Right lobe of liver (tissue), 6 donors: Measurements from ENCODE around the gene SURF6. TPM values are rescaled to one million over a fixed set of nuclear protein-coding genes. Genes with fewer than 3 reads are reported as not detected.

ENCODE experiments used
- ATAC-seq, 4 donors: fragments of 200-7000 bp; cut with Tn5 transposase; one replicate each; pipeline ENCODE4 v1.9.1; 2020; ENCODE audit warnings: mild to moderate bottlenecking in 4 of 4, moderate library complexity in 4 of 4
- DNase-seq, 3 donors: peaks; one replicate each; pipeline ENCODE4 v3.0.0-alpha.2; 2020
- H3K27ac ChIP-seq, 3 donors: fragments of 200-600 bp; one replicate each; pipeline ENCODE4 v1.8.0; 2022
- H3K27me3 ChIP-seq, 2 donors: fragments of 200-600 bp; one replicate each; pipeline ENCODE4 v1.8.0; 2022
- H3K36me3 ChIP-seq, 4 donors: fragments of 200-600 bp; sonication (generic) in 1 of 4; one replicate each; pipeline versions ENCODE4 v1.5.1 to v1.8.0; 2017 to 2022; ENCODE audit warnings: control low read depth in 1 of 4
- H3K4me1 ChIP-seq, 4 donors: fragments of 200-600 bp; sonication (generic) in 1 of 4; one replicate each; pipeline versions ENCODE4 v1.5.1 to v1.8.0; 2017 to 2022; ENCODE audit warnings: control low read depth in 1 of 4
- H3K4me3 ChIP-seq, 3 donors: fragments of 200-600 bp; one replicate each; pipeline ENCODE4 v1.8.0; 2022
- H3K9me3 ChIP-seq, 4 donors: fragments of 200-600 bp; sonication (generic) in 1 of 4; one replicate each; pipeline versions ENCODE4 v1.5.1 to v1.8.0; 2017 to 2022; ENCODE audit warnings: control low read depth in 1 of 4
- CTCF ChIP-seq, 4 donors: fragments of 200-600 bp in 3 of 4; fragments of 450-650 bp in 1 of 4; IDR thresholded peaks; one replicate each; pipeline versions ENCODE4 v1.5.1 to v1.8.0; 2016 to 2022; ENCODE audit warnings: antibody characterized with exemption in 4 of 4, mild to moderate bottlenecking in 2 of 4
- POLR2A ChIP-seq: fragments of 450-650 bp; IDR thresholded peaks from one replicate; pipeline ENCODE4 v1.6.1; 2017; ENCODE audit warnings: antibody characterized with exemption, mild to moderate bottlenecking
- WGBS: methylation state at CpG from one replicate; pipeline ENCODE4 v1.1.6; 2018; ENCODE audit warnings: low coverage, low lambda C conversion rate; ENCODE audit not compliant: insufficient coverage; ENCODE audit errors: missing lambda C conversion rate; 5-methylcytosine and 5-hydroxymethylcytosine counted together
- intact Hi-C, 2 donors: fragments of 100-400 bp; cut with DNase I; formaldehyde crosslinking; loops; one replicate each; pipeline versions ENCODE4 v1.11.2 to v1.14.1; 2022
- total RNA-seq, 6 experiments: library from RNA; depleted of rRNA in 2 of 6; stranded (reverse); fragments of >200 nt in 2 of 6; fragmentation: NEBNext Ultra II Directional in 3 of 6; extraction: Animal tissue kit (Norgen Biotek cat#: 25700) in 3 of 6; gene quantifications; one replicate each; pipeline versions ENCODE4 v1.1.0 to v1.2.4, GENCODE V29; 2016 to 2023
- donor health status: DM: no; HTN: yes; CAD: no.
- donor health status: DM: no; HTN: no; CAD: no.
- donor health status: DM: no; HTN: no; CAD: no.
- donor health status: DM: no; HTN: yes; CAD: no.
- donor health status: DM: no; HTN: yes; CAD: no.

SURF6 gene
- total RNA-seq, 6 experiments from 2014 or later: 5.8 to 8.8 (median 7.6) TPM

- 79% methylated on average over 4 of the region's 4 CpGs for whole genome bisulfite sequencing
- H3K4me3 ChIP-seq: no peak overlapping the region
- H3K27ac ChIP-seq: no peak overlapping the region
- TF ChIP-seq POLR2A (no peak), CTCF (IDR thresholded peaks at IDR 0.05) (no peak)
- H3K36me3 ChIP-seq: no peaks in the 10 kb centered on the region
- ATAC-seq (no peak), DNase-seq (no peak)
- H3K27me3 ChIP-seq: no peaks in the 10 kb centered on the region
- no peaks in the 10 kb centered on the region for H3K9me3 ChIP-seq
- intact Hi-C loops: loop anchor here in 1 of 2 donors (10.0 kb wide), 1 partner anchor 48 kb away; the partner anchor contains the start of gene SURF6
- H3K4me1 ChIP-seq: no peaks in the 10 kb centered on the region
Measured at GRCh38 chr9:133382507-133383141, 46.6 kb upstream of the SURF6 start.

- intact Hi-C loops: loop anchor here in 1 of 2 donors (10.0 kb wide), 1 partner anchor 46 kb away; the partner anchor contains the start of gene SURF6
- Histone ChIP-seq H3K27ac (no peak overlapping the region), H3K36me3 (no peaks in the 10 kb centered on the region), H3K9me3 (no peaks in the 10 kb centered on the region), H3K4me1 (peaks cover 0 to 6% (median 0%) of the 10 kb centered on the region in 4 donors), H3K27me3 (no peaks in the 10 kb centered on the region), H3K4me3 (no peak overlapping the region)
- ATAC-seq (no peak), DNase-seq (no peak)
- 88% methylated on average over 3 of the region's 4 CpGs for WGBS
- no peak for TF ChIP-seq POLR2A
Measured at GRCh38 chr9:133380734-133381133, 44.7 kb upstream of the SURF6 start.

- no peaks in the 10 kb centered on the region for H3K36me3 ChIP-seq
- intact Hi-C loops: loop anchor here in 1 of 2 donors (10.0 kb wide), 1 partner anchor 45 kb away; the partner anchor contains the start of gene SURF6
- DNase-seq (no peak), ATAC-seq (no peak)
- WGBS: 95% methylated on average over 5 of the region's 14 CpGs
- H3K27me3 ChIP-seq: no peaks in the 10 kb centered on the region
- H3K9me3 ChIP-seq: no peaks in the 10 kb centered on the region
- no peak overlapping the region for H3K4me3 ChIP-seq
- TF ChIP-seq POLR2A (no peak), CTCF (IDR thresholded peaks at IDR 0.05) (no peak)
- H3K4me1 ChIP-seq: peaks cover 0 to 7% (median under 1%) of the 10 kb centered on the region in 4 donors
- no peak overlapping the region for H3K27ac ChIP-seq
Measured at GRCh38 chr9:133379153-133380086, 43.4 kb upstream of the SURF6 start.

GRCh38 chr9:133378408-133378962 lies 42.5 kb upstream of the SURF6 start:
- TF ChIP-seq CTCF (IDR thresholded peaks at IDR 0.05): no peak
- TF ChIP-seq POLR2A: no peak
- Histone ChIP-seq H3K4me1 (peaks cover 0 to 16% (median 5%) of the 10 kb centered on the region in 4 donors), H3K27me3 (no peaks in the 10 kb centered on the region), H3K4me3 (no peak overlapping the region), H3K36me3 (peaks cover 0 to 3% (median 0%) of the 10 kb centered on the region in 4 donors), H3K27ac (no peak overlapping the region), H3K9me3 (no peaks in the 10 kb centered on the region)
- DNase-seq (no peak), ATAC-seq (no peak)
- intact Hi-C loops: no loop called here
- WGBS: 57% methylated on average over 1 of the region's 1 CpG
